MM.1S (cell line): ENCODE measurements around the gene BCAS4.
A peak's percentile ranks its signal among the peaks of the same experiment; 100 is the strongest.
"Not testable (repeated sequence)": the region's sequence is repeated elsewhere in the genome, so short reads cannot be mapped to it uniquely, and the experiment has no call there.

Source experiments
- DNase-seq: peaks from one replicate; pipeline ENCODE4 v3.0.0-alpha.2; 2015
- H2AFZ ChIP-seq: fragments of 300-600 bp; sonication (generic); 2 replicates; pipeline ENCODE4 v1.6.0; 2016; ENCODE audit warnings: antibody characterized with exemption, low read length
- H3F3A ChIP-seq: fragments of 300-600 bp; sonication (generic); 2 replicates; pipeline ENCODE4 v1.6.1; 2016; ENCODE audit warnings: mild to moderate bottlenecking, antibody characterized with exemption, low read length, moderate library complexity, mixed read lengths; ENCODE audit not compliant: insufficient read depth
- H3K27ac ChIP-seq: fragments of 300-600 bp; sonication (generic); 2 replicates; pipeline ENCODE4 v1.5.1; 2016; ENCODE audit warnings: mild to moderate bottlenecking, low read length
- H3K27me3 ChIP-seq: fragments of 300-600 bp; sonication (generic); replicated peaks from 2 replicates; pipeline ENCODE4 v1.6.0; 2016; ENCODE audit warnings: low read length; ENCODE audit not compliant: insufficient read depth
- H3K36me3 ChIP-seq: fragments of 300-600 bp; sonication (generic); replicated peaks from 2 replicates; pipeline ENCODE4 v1.6.1; 2016; ENCODE audit warnings: mild to moderate bottlenecking, low read length, mixed read lengths; ENCODE audit not compliant: insufficient read depth
- H3K4me1 ChIP-seq: fragments of 300-600 bp; sonication (generic); 2 replicates; pipeline ENCODE4 v1.6.1; 2016; ENCODE audit warnings: low read length, mixed read lengths
- H3K4me2 ChIP-seq: fragments of 300-600 bp; sonication (generic); 2 replicates; pipeline ENCODE4 v1.6.0; 2016; ENCODE audit warnings: low read depth, low read length
- H3K4me3 ChIP-seq: fragments of 300-600 bp; sonication (generic); 2 replicates; pipeline ENCODE4 v1.5.1; 2016; ENCODE audit warnings: low read length, mixed read lengths
- H3K79me2 ChIP-seq: fragments of 300-600 bp; sonication (generic); 2 replicates; pipeline ENCODE4 v1.6.1; 2016; ENCODE audit warnings: mixed run types, low read length, mixed read lengths
- H3K9ac ChIP-seq: fragments of 300-600 bp; sonication (generic); 2 replicates; pipeline ENCODE4 v1.6.1; 2016; ENCODE audit warnings: low read length, mixed read lengths
- H3K9me2 ChIP-seq: fragments of 300-600 bp; sonication (generic); replicated peaks from 2 replicates; pipeline ENCODE4 v1.6.1; 2016; ENCODE audit warnings: mild to moderate bottlenecking, low read length, mixed read lengths; ENCODE audit not compliant: insufficient read depth
- H3K9me3 ChIP-seq: fragments of 300-600 bp; sonication (generic); replicated peaks from 2 replicates; pipeline ENCODE4 v1.6.1; 2016; ENCODE audit warnings: mild to moderate bottlenecking, low read length, mixed read lengths; ENCODE audit not compliant: insufficient read depth
- H4K20me1 ChIP-seq: fragments of 300-600 bp; sonication (generic); 2 replicates; pipeline ENCODE4 v1.6.1; 2016; ENCODE audit warnings: mild to moderate bottlenecking, low read length, moderate library complexity, mixed read lengths; ENCODE audit not compliant: insufficient read depth
- CTCF ChIP-seq: fragments of 300-600 bp; sonication (generic); IDR thresholded peaks from 2 replicates; pipeline ENCODE4 v1.5.1; 2016; ENCODE audit warnings: antibody characterized with exemption, low read length, mixed read lengths
- EZH2 ChIP-seq: fragments of 300-600 bp; sonication (generic); optimal IDR thresholded peaks from 2 replicates; pipeline ENCODE3; 2017; ENCODE audit warnings: low read depth, mild to moderate bottlenecking, antibody characterized with exemption, low read length, mixed read lengths

The BCAS4 gene

DNA sequence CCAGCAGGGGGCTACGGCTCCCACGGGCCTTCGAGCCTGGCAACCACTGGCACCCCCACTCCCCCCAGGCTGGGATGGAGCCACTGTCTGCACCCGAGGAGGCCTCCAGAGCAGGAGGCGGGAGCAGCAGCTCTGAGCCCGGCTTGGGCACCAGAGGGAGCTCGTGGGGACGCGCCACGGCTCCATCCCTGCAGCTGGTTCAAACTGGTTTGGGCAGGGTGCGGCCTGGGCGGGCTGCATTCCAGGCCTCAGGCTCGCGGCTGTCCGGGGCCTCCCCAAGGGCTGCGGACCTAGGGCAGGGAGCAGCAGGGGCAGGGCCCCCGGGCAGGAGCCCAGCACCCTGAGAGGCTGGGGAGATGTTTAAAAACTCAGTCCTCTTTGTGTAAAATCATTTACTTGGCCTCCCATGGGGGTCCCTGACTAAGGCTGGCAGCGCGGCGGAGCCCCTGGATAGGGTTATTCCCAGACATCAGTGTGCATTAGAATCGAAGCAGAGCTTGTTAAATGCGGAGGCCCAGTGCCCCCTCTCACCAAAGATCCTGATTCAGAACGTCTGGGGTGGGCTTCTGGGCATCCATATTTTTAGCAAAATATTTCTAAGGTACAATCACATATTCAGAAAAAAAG, 4.1 kb upstream of the BCAS4 start:
- Histone ChIP-seq H3K9me3 (no peaks in the 10 kb centered on the region), H3K27ac (no peak overlapping the region), H3K4me2 (peak overlapping the region; percentile 81; the same call in 1 of the 2 replicates), H4K20me1 (no peaks in the 10 kb centered on the region), H3K27me3 (no peaks in the 10 kb centered on the region), H3K36me3 (no peaks in the 10 kb centered on the region), H3K79me2 (no peaks in the 10 kb centered on the region), H3K4me3 (0 out of 2 replicates have a peak overlapping the region, but pooled peaks have one; percentile 32), H3F3A (peaks cover 15% of the 10 kb centered on the region), H3K9me2 (no peaks in the 10 kb centered on the region), H3K9ac (peak overlapping the region; percentile 57; the same call in 1 of the 2 replicates), H2AFZ (peak overlapping the region; percentile 85), H3K4me1 (peaks cover 9% of the 10 kb centered on the region)
- no peak for TF ChIP-seq EZH2
- peak; percentile 81 for TF ChIP-seq CTCF
- peak; percentile 88 for DNase-seq

DNA sequence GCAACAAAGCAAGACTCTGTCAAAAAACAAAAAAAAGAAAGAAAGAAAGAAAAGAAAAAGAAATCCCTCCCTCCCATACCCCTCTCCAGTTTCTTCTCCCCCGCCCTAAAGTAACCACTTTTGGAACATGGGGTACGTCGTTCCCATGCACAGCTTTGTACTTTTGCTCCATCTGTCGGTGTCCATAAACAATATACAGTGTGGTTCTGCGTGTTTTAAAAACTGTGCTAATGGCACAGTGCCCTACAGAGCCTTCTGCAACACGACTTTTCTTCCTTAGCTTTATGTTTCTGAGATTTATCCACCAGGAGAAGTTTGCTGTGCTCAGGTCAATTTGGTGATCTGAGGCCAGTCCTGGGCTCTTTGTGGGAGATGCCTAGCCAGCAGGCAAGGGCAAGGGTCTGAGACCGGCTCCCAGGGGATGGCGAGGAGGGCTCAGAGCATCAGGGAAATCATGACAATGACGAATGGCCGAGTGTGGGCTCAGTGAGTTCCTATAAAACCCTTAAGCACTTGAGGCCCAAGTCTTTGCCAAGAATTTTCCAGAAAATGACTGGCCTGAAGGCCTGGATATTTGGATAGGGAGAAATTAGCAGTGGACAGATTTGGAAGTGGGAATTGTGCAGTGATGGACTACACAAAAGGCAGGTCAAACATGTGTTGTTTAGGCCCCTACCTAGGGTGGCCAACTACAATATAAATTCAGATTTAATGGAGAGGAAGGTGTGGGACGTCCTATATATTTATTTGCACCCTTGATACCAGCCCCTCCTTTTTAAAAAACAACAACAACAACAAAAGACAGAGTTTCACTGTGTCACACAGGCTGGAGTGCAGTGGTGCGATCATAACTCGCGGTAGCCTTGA, 1.9 kb upstream of the BCAS4 start:
- Histone ChIP-seq H4K20me1 (no peaks in the 10 kb centered on the region), H3K4me1 (peaks cover 9% of the 10 kb centered on the region), H3K9me2 (no peaks in the 10 kb centered on the region), H3K4me3 (no peak overlapping the region), H3K9ac (no peak overlapping the region), H3K27me3 (no peaks in the 10 kb centered on the region), H3K9me3 (no peaks in the 10 kb centered on the region), H2AFZ (no peak overlapping the region), H3K4me2 (no peak overlapping the region), H3K27ac (no peak overlapping the region), H3F3A (peaks cover 17% of the 10 kb centered on the region), H3K79me2 (no peaks in the 10 kb centered on the region), H3K36me3 (no peaks in the 10 kb centered on the region)
- TF ChIP-seq EZH2, result no peak
- DNase-seq, result no peak

DNA sequence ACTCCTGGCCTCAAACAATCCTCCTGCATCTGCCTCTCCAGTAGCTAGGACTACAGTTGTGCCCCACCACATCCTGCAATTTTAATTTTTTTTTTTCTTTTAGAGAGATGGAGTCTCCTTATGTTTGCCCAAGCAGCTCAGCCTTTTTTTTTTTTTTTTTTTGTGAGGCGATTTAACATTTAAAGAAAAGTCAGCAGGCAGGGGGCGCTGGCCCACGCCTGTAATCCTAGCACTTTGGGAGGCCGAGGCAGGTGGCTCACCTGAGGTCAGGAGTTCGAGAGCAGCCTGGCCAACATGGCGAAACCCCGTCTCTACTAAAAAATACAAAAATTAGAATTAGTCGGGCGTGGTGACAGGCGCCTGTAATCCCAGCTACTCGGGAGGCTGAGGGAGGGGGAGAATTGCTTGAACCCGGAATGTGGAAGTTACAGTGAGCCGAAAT, 1.3 kb upstream of the BCAS4 start:
- peaks cover 17% of the 10 kb centered on the region for H3F3A ChIP-seq
- not testable (repeated sequence) for H3K9me3 ChIP-seq, H4K20me1 ChIP-seq, H3K4me3 ChIP-seq, H3K27me3 ChIP-seq, H3K36me3 ChIP-seq, H3K27ac ChIP-seq, H2AFZ ChIP-seq, H3K79me2 ChIP-seq, H3K4me2 ChIP-seq, H3K9ac ChIP-seq, H3K4me1 ChIP-seq, H3K9me2 ChIP-seq
- TF ChIP-seq CTCF, result peak; percentile 37
- DNase-seq, result peak; percentile 60
